CD14-positive monocyte (primary cell): ENCODE results near the gene CBR4. TPM values are rescaled to one million over a fixed set of nuclear protein-coding genes. Genes with fewer than 3 reads are reported as not detected.

Source experiments
- DNase-seq, 3 donors: peaks; one replicate each; pipeline ENCODE4 v3.0.0-alpha.2; 2011 to 2022
- H2AFZ ChIP-seq: 2 replicates; pipeline ENCODE4 v1.6.0; 2012; ENCODE audit warnings: mild to moderate bottlenecking, low read depth, low read length, inconsistent platforms; ENCODE audit not compliant: insufficient read depth, poor library complexity, severe bottlenecking
- H3K27ac ChIP-seq, 2 donors: 1 replicate in 1 of 2; 2 replicates in 1 of 2; pipeline ENCODE4 v1.5.1; 2012 to 2013; ENCODE audit warnings: low read length in 2 of 2, control low read depth in 1 of 2, inconsistent platforms in 1 of 2, low read depth in 1 of 2, mild to moderate bottlenecking in 1 of 2
- H3K27me3 ChIP-seq, 2 donors: one replicate each; pipeline versions ENCODE4 v1.6.0 to v1.6.1; 2011 to 2013; ENCODE audit warnings: low read length in 2 of 2; ENCODE audit not compliant: control insufficient read depth in 2 of 2, insufficient read depth in 2 of 2
- H3K36me3 ChIP-seq, 2 donors: replicated peaks in 1 of 2; 1 replicate in 1 of 2; 2 replicates in 1 of 2; pipeline versions ENCODE4 v1.5.1 to v1.6.1; 2012 to 2013; ENCODE audit warnings: low read length in 2 of 2, control low read depth in 1 of 2, inconsistent platforms in 1 of 2, mild to moderate bottlenecking in 1 of 2; ENCODE audit not compliant: insufficient read depth in 2 of 2, control insufficient read depth in 1 of 2
- H3K4me1 ChIP-seq, 2 donors: 1 replicate in 1 of 2; 2 replicates in 1 of 2; pipeline versions ENCODE4 v1.5.1 to v1.6.1; 2012 to 2013; ENCODE audit warnings: low read length in 2 of 2, control low read depth in 1 of 2, inconsistent platforms in 1 of 2, mild to moderate bottlenecking in 1 of 2, moderate library complexity in 1 of 2; ENCODE audit not compliant: insufficient read depth in 2 of 2, control insufficient read depth in 1 of 2
- H3K4me2 ChIP-seq: replicated peaks from 2 replicates; pipeline ENCODE3; 2012; ENCODE audit warnings: low read length, moderate library complexity, mild to moderate bottlenecking; ENCODE audit not compliant: poor library complexity, severe bottlenecking; ENCODE audit errors: extremely low read depth
- H3K4me3 ChIP-seq, 3 experiments: fragments of 200-600 bp in 1 of 3; sonication (generic) in 1 of 3; replicated peaks in 1 of 3; 1 replicate in 2 of 3; 2 replicates in 1 of 3; pipeline ENCODE4 v1.5.1; 2011 to 2013; ENCODE audit warnings: low read length in 3 of 3, mild to moderate bottlenecking in 3 of 3, control low read depth in 2 of 3, low read depth in 2 of 3, inconsistent platforms in 1 of 3, moderate library complexity in 1 of 3
- H3K79me2 ChIP-seq: 2 replicates; pipeline ENCODE4 v1.6.0; 2012; ENCODE audit warnings: mild to moderate bottlenecking, control low read depth, inconsistent platforms, low read length, moderate library complexity; ENCODE audit not compliant: insufficient read depth
- H3K9ac ChIP-seq: 2 replicates; pipeline ENCODE4 v1.6.0; 2017; ENCODE audit warnings: low read length, mild to moderate bottlenecking; ENCODE audit not compliant: insufficient read depth, poor library complexity, severe bottlenecking
- H3K9me3 ChIP-seq, 2 donors: replicated peaks in 1 of 2; 1 replicate in 1 of 2; 2 replicates in 1 of 2; pipeline versions ENCODE4 v1.5.1 to v1.6.1; 2012 to 2013; ENCODE audit warnings: low read length in 2 of 2, control low read depth in 1 of 2; ENCODE audit not compliant: control insufficient read depth in 1 of 2, insufficient read depth in 1 of 2
- H4K20me1 ChIP-seq: 2 replicates; pipeline ENCODE4 v1.6.0; 2012; ENCODE audit warnings: mild to moderate bottlenecking, low read length, control low read depth, moderate library complexity; ENCODE audit not compliant: insufficient read depth
- H3K27ac Mint-ChIP-seq, 7 donors: one replicate each; pipeline ENCODE4 v1.8.0; 2020; ENCODE audit warnings: mild to moderate bottlenecking in 7 of 7, mixed read lengths in 7 of 7, moderate library complexity in 6 of 7, inconsistent platforms in 2 of 7
- H3K27me3 Mint-ChIP-seq, 3 donors: one replicate each; pipeline ENCODE4 v1.8.0; 2021 to 2022; ENCODE audit warnings: low read depth in 3 of 3, mild to moderate bottlenecking in 3 of 3, mixed read lengths in 3 of 3, moderate library complexity in 3 of 3, inconsistent platforms in 1 of 3
- H3K36me3 Mint-ChIP-seq, 2 donors: one replicate each; pipeline ENCODE4 v1.8.0; 2020; ENCODE audit warnings: mixed read lengths in 2 of 2, inconsistent platforms in 1 of 2, mild to moderate bottlenecking in 1 of 2
- H3K4me1 Mint-ChIP-seq: one replicate; pipeline ENCODE4 v1.8.0; 2020; ENCODE audit warnings: mild to moderate bottlenecking, mixed read lengths
- H3K4me3 Mint-ChIP-seq, 2 donors: one replicate each; pipeline ENCODE4 v1.8.0; 2020; ENCODE audit warnings: mild to moderate bottlenecking in 2 of 2, mixed read lengths in 2 of 2, moderate library complexity in 1 of 2
- H3K9me3 Mint-ChIP-seq, 7 donors: one replicate each; pipeline ENCODE4 v1.8.0; 2020 to 2022; ENCODE audit warnings: mixed read lengths in 7 of 7, mild to moderate bottlenecking in 6 of 7, moderate library complexity in 6 of 7, inconsistent platforms in 2 of 7
- WGBS: methylation state at CpG from one replicate; pipeline ENCODE4 v1.1.5; 2013; ENCODE audit warnings: missing lambda C conversion rate; ENCODE audit not compliant: insufficient coverage; 5-methylcytosine and 5-hydroxymethylcytosine counted together
- intact Hi-C, 2 donors: fragments of 100-400 bp; cut with micrococcal nuclease; formaldehyde crosslinking; loops; one replicate each; pipeline versions ENCODE4 v1.15.0 to v1.15.1; 2023
- polyA plus RNA-seq, 3 donors: library from polyadenylated mRNA; depleted of rRNA in 1 of 3; unstranded in 2 of 3; stranded (reverse) in 1 of 3; fragments of 300-500 nt in 2 of 3; fragments of >200 nt in 1 of 3; fragmentation: Illumina TruSeq in 2 of 3; gene quantifications; 1 replicate in 2 of 3; 2 replicates in 1 of 3; pipeline ENCODE4 v1.2.3, GENCODE V29; 2012 to 2021
- TF ChIP-seq, protein P1 (sequence below): fragments of 200-600 bp; IDR thresholded peaks from one replicate; pipeline ENCODE4 v1.8.0; 2022; ENCODE audit warnings: antibody characterized with exemption, mild to moderate bottlenecking

Gene CBR4
- polyA plus RNA-seq, 3 donors = 2.8 to 4.2 (median 4.1) TPM

DNA sequence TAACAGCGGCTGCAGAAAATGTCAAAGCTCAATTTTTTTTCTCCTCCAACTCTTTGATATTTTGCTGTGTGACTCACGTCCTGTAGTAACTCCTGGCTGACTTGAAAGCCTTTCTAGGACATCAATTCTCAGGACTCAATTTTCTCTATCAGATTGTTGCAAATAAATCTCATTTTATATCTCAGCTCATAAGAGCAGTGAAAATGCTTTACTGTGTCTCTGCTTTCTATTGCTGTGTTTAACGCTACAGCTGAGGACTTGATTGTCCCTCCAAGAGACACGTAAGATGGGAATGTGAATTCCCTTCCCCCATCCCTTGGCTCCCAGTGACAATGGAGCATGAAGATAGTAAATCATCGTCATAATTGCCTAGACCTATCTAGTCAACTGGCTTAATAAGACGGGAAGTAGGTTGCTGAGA lies 20.5 kb upstream of the CBR4 start:
- Mint-ChIP-seq H3K9me3 (peaks cover 0 to 7% (median 3%) of the 10 kb centered on the region in 7 donors), H3K36me3 (no peaks in the 10 kb centered on the region), H3K27me3 (peaks cover 0 to 7% (median 0%) of the 10 kb centered on the region in 3 donors), H3K4me3 (no peak overlapping the region), H3K27ac (no peak overlapping the region), H3K4me1 (no peaks in the 10 kb centered on the region)
- intact Hi-C loops = loop anchor here in 1 of 2 donors (10.0 kb wide), 1 partner anchor 454 kb away; no protein-coding TSS in a partner anchor
- H3K4me3 ChIP-seq = no peak overlapping the region
- TF ChIP-seq, protein P1, sequence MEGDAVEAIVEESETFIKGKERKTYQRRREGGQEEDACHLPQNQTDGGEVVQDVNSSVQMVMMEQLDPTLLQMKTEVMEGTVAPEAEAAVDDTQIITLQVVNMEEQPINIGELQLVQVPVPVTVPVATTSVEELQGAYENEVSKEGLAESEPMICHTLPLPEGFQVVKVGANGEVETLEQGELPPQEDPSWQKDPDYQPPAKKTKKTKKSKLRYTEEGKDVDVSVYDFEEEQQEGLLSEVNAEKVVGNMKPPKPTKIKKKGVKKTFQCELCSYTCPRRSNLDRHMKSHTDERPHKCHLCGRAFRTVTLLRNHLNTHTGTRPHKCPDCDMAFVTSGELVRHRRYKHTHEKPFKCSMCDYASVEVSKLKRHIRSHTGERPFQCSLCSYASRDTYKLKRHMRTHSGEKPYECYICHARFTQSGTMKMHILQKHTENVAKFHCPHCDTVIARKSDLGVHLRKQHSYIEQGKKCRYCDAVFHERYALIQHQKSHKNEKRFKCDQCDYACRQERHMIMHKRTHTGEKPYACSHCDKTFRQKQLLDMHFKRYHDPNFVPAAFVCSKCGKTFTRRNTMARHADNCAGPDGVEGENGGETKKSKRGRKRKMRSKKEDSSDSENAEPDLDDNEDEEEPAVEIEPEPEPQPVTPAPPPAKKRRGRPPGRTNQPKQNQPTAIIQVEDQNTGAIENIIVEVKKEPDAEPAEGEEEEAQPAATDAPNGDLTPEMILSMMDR = no peak
- H3K4me2 ChIP-seq = no peak overlapping the region
- 95% methylated on average over 3 of the region's 6 CpGs for WGBS
- H3K36me3 ChIP-seq = no peaks in the 10 kb centered on the region
- H3K27me3 ChIP-seq = no peaks in the 10 kb centered on the region
- no peak overlapping the region for H2AFZ ChIP-seq
- H3K27ac ChIP-seq = no peak overlapping the region
- H4K20me1 ChIP-seq = no peaks in the 10 kb centered on the region
- H3K9me3 ChIP-seq = no peaks in the 10 kb centered on the region
- H3K9ac ChIP-seq = no peak overlapping the region
- no peak for DNase-seq
- H3K79me2 ChIP-seq = no peaks in the 10 kb centered on the region
- no peaks in the 10 kb centered on the region for H3K4me1 ChIP-seq

DNA sequence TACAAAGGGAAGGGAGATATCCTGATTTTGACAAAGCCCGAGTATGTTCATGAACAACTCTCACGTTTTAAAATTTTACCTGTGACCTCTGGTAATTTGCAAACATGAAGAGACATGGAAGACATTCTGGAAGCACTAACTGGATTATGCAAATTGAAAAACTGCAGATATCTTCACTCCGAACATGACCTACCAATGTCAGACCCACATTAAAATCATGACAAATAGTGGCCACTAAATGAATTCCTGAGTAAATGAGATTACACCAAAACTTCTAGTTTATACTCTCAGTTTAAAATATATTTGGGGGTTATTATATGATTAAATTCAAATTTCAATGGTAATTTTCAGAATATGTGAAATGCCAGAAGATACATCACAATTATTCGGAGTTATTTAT lies 19.9 kb upstream of the CBR4 start:
- no peaks in the 10 kb centered on the region for H3K79me2 ChIP-seq
- no peak overlapping the region for H2AFZ ChIP-seq
- Mint-ChIP-seq H3K36me3 (no peaks in the 10 kb centered on the region), H3K4me1 (no peaks in the 10 kb centered on the region), H3K27me3 (peaks cover 0 to 7% (median 0%) of the 10 kb centered on the region in 3 donors), H3K9me3 (peaks cover 0 to 5% (median 1%) of the 10 kb centered on the region in 7 donors), H3K4me3 (no peak overlapping the region), H3K27ac (no peak overlapping the region)
- no peaks in the 10 kb centered on the region for H4K20me1 ChIP-seq
- no peak overlapping the region for H3K4me2 ChIP-seq
- H3K9ac ChIP-seq = no peak overlapping the region
- no peak for DNase-seq
- intact Hi-C loops = loop anchor here in 1 of 2 donors (10.0 kb wide), 1 partner anchor 455 kb away; no protein-coding TSS in a partner anchor
- H3K9me3 ChIP-seq = no peaks in the 10 kb centered on the region
- no peak overlapping the region for H3K27ac ChIP-seq
- 100% methylated on average over 2 of the region's 4 CpGs for WGBS
- H3K4me1 ChIP-seq = no peaks in the 10 kb centered on the region
- TF ChIP-seq, protein P1 = no peak
- H3K36me3 ChIP-seq = no peaks in the 10 kb centered on the region
- no peaks in the 10 kb centered on the region for H3K27me3 ChIP-seq
- no peak overlapping the region for H3K4me3 ChIP-seq
